ENCODE measurements around the gene CASKIN2. TPM values are rescaled to one million over a fixed set of nuclear protein-coding genes. Genes with fewer than 3 reads are reported as not detected.

Gene CASKIN2
- total and polyA plus RNA-seq, 10 of the 15 experiments (the other 5 are each of a cell fraction or from before 2014, with no cell fraction given) = 0.02 to 2.7 (median 0.44) TPM; not detected in 1

- Histone ChIP-seq H4K20me1 (ENCODE audit: control insufficient read depth, insufficient read depth) (no peaks in the 10 kb centered on the region), H3K36me3 (ENCODE audit: control insufficient read depth in 2 of 2, insufficient read depth in 2 of 2, low read length in 1 of 2) (no peaks in the 10 kb centered on the region), H3K4me2 (ENCODE audit: control insufficient read depth, insufficient read depth) (no peak overlapping the region), H3K9ac (ENCODE audit: control insufficient read depth, insufficient read depth, low read length) (no peak overlapping the region), H2AFZ (ENCODE audit: control insufficient read depth, low read depth, low read length) (no peak overlapping the region), H3K4me3 (no peak overlapping the region), H3K27ac (ENCODE audit: control insufficient read depth, insufficient read depth) (no peak overlapping the region), H3K79me2 (ENCODE audit: control insufficient read depth, insufficient read depth, low read length) (peaks cover 14% of the 10 kb centered on the region), H3K27me3 (replicated peaks in 1 of 2; ENCODE audit: control insufficient read depth in 2 of 2, insufficient read depth in 2 of 2, low read length in 1 of 2) (no peaks in the 10 kb centered on the region), H3K4me1 (ENCODE audit: control insufficient read depth, insufficient read depth, low read length) (peaks cover 15% of the 10 kb centered on the region), H3K9me3 (replicated peaks; ENCODE audit: control insufficient read depth, insufficient read depth, low read length) (no peaks in the 10 kb centered on the region)
- no peak for DNase-seq (ENCODE audit: low read depth, low spot score)
- ChIA-PET POLR2A (interaction anchor here (0.8 kb wide), 1 partner anchor 57 kb away, joined by 3 read pairs; the partner anchor contains the start of gene TMEM94), RAD21 (ENCODE audit: unreplicated experiment) (interaction anchor here (1.0 kb wide), 1 partner anchor 57 kb away, joined by 6 read pairs; the partner anchor contains the start of gene TMEM94), SMC1A (ENCODE audit: uncharacterized antibody, unreplicated experiment) (no interaction called here), CTCF (interaction anchor here (0.9 kb wide), 1 partner anchor 12 kb away, joined by 3 read pairs; the partner anchor contains the start of gene LLGL2)
- no peak for FAIRE-seq
- ATAC-seq = no peak
- TF ChIP-seq CHD2 (IDR thresholded peaks at IDR 0.05; ENCODE audit: borderline replicate concordance, low read depth, low read length) = no peak
- TF ChIP-seq, protein P1, sequence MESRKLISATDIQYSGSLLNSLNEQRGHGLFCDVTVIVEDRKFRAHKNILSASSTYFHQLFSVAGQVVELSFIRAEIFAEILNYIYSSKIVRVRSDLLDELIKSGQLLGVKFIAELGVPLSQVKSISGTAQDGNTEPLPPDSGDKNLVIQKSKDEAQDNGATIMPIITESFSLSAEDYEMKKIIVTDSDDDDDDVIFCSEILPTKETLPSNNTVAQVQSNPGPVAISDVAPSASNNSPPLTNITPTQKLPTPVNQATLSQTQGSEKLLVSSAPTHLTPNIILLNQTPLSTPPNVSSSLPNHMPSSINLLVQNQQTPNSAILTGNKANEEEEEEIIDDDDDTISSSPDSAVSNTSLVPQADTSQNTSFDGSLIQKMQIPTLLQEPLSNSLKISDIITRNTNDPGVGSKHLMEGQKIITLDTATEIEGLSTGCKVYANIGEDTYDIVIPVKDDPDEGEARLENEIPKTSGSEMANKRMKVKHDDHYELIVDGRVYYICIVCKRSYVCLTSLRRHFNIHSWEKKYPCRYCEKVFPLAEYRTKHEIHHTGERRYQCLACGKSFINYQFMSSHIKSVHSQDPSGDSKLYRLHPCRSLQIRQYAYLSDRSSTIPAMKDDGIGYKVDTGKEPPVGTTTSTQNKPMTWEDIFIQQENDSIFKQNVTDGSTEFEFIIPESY (IDR thresholded peaks at IDR 0.05) = no peak
- TF ChIP-seq MEF2A (IDR thresholded peaks at IDR 0.05; ENCODE audit: insufficient read depth, low read depth, low read length) = no peak
- TF ChIP-seq ZBTB11 (CRISPR knock-in tag; IDR thresholded peaks at IDR 0.05) = no peak
- TF ChIP-seq, protein P2, sequence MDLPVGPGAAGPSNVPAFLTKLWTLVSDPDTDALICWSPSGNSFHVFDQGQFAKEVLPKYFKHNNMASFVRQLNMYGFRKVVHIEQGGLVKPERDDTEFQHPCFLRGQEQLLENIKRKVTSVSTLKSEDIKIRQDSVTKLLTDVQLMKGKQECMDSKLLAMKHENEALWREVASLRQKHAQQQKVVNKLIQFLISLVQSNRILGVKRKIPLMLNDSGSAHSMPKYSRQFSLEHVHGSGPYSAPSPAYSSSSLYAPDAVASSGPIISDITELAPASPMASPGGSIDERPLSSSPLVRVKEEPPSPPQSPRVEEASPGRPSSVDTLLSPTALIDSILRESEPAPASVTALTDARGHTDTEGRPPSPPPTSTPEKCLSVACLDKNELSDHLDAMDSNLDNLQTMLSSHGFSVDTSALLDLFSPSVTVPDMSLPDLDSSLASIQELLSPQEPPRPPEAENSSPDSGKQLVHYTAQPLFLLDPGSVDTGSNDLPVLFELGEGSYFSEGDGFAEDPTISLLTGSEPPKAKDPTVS (IDR thresholded peaks at IDR 0.05; ENCODE audit: low read depth, low read length) = no peak
- no peak for TF ChIP-seq FOXK2 (IDR thresholded peaks at IDR 0.05)
- WGBS (ENCODE audit: insufficient coverage, insufficient replicate concordance, low lambda C conversion rate, missing lambda C conversion rate) = 84% methylated on average over 17 of the region's 17 CpGs
- no TSS peak for BruUV-seq (replicated peaks)
- in situ Hi-C loops (cut with MboI) (no loop called here), intact Hi-C loops (cut with micrococcal nuclease; ENCODE audit: unreplicated experiment) (loop anchor here (10.0 kb wide), 1 partner anchor 249 kb away; the partner anchor contains the start of genes GGA3 and MRPS7)
Measured at GRCh38 chr17:75513641-75514000, 1.7 kb downstream of the CASKIN2 start.

All from GM12878 (cell line).